ENCODE results near the gene INPP5B.

DNA sequence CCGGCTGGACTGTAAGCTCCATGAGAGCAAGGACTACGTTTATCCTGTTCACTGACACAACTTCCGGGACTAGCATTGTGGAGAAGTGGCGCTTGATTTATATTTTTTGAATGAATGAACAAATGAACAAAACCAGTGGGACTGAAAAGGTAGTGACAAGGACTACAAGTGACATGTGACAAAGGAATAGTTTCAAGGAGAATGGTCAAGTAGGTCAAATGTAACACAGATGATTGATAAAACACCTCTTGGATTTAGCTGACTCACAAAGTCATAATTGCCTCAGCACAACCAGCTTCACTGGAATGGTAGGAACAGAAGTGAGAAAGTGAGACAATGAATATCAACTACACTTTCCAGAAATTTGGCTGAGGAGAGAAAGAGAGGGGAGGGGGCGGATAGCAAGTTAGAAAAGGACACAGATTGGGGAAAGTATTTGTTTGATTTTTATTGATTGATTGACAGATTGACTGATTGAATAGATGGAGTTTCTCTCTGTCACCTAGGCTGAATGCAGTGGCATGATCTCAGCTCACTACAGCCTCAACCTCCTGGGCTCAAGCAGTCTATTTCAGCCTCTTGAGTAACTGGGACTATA, 101.7 kb downstream of the INPP5B start:
- TF ChIP-seq L3MBTL2 (conservative IDR thresholded peaks at IDR 0.05) (no peak), HDGF (IDR thresholded peaks at IDR 0.05; ENCODE audit: borderline replicate concordance) (no peak), BHLHE40 (IDR thresholded peaks at IDR 0.05; ENCODE audit: borderline replicate concordance) (no peak), SUZ12 (IDR thresholded peaks at IDR 0.05) (no peak), FOXM1 (IDR thresholded peaks at IDR 0.05; ENCODE audit: borderline replicate concordance) (no peak), FOXK2 (IDR thresholded peaks at IDR 0.05) (no peak), SP1 (IDR thresholded peaks at IDR 0.05) (no peak), NFRKB (IDR thresholded peaks at IDR 0.05) (no peak), TARDBP (IDR thresholded peaks at IDR 0.05) (no peak), FOXA1 (IDR thresholded peaks at IDR 0.05) (no peak), LEF1 (IDR thresholded peaks at IDR 0.05; ENCODE audit: borderline replicate concordance) (no peak), ZNF384 (IDR thresholded peaks at IDR 0.05) (no peak), ELF4 (IDR thresholded peaks at IDR 0.05) (no peak)
